ENCODE data around the gene KCNE4. TPM values are rescaled to one million over a fixed set of nuclear protein-coding genes. Genes with fewer than 3 reads are reported as not detected.

The KCNE4 gene
- total and polyA plus RNA-seq, 9 of the 15 experiments (the other 6 are each of a cell fraction or from before 2014, with no cell fraction given), result not detected

DNA sequence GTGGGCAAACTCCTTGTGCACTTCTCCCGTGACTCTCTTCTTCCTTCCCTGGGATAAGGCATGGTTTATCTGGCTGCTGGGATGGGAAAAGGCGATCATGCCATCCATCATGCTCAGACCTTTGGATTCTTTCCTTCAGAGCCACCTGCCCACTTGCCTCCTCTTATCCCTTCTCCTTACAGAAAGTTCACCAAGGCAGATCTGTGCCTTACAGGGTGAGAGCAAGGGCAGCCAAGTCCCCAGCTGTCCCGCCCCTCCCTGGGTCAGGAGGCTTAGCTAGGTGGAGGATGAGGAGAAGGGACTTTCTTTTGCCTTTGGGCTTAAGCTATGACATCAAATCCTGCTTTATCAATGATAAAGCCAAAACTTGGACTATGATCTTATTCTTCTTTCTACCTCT is 47.6 kb downstream of the KCNE4 start (continued):
- TF ChIP-seq RBM17 (IDR thresholded peaks at IDR 0.05; ENCODE audit: borderline replicate concordance, low read depth, low read length), result no peak
- TF ChIP-seq PRPF4 (IDR thresholded peaks at IDR 0.05; ENCODE audit: insufficient read depth, low read depth, low read length, poor library complexity, severe bottlenecking), result no peak
- TF ChIP-seq PCBP2 (IDR thresholded peaks at IDR 0.05; ENCODE audit: low read depth, low read length, poor library complexity, severe bottlenecking), result no peak
- no peak for TF ChIP-seq POLR2B (IDR thresholded peaks at IDR 0.05; ENCODE audit: low read depth, partially characterized antibody)
- TF ChIP-seq, protein P1, sequence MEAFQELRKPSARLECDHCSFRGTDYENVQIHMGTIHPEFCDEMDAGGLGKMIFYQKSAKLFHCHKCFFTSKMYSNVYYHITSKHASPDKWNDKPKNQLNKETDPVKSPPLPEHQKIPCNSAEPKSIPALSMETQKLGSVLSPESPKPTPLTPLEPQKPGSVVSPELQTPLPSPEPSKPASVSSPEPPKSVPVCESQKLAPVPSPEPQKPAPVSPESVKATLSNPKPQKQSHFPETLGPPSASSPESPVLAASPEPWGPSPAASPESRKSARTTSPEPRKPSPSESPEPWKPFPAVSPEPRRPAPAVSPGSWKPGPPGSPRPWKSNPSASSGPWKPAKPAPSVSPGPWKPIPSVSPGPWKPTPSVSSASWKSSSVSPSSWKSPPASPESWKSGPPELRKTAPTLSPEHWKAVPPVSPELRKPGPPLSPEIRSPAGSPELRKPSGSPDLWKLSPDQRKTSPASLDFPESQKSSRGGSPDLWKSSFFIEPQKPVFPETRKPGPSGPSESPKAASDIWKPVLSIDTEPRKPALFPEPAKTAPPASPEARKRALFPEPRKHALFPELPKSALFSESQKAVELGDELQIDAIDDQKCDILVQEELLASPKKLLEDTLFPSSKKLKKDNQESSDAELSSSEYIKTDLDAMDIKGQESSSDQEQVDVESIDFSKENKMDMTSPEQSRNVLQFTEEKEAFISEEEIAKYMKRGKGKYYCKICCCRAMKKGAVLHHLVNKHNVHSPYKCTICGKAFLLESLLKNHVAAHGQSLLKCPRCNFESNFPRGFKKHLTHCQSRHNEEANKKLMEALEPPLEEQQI (IDR thresholded peaks at IDR 0.05), result no peak
- no peak for TF ChIP-seq KLF10 (CRISPR knock-in tag; IDR thresholded peaks at IDR 0.05)
- no peak for TF ChIP-seq BRD4 (IDR thresholded peaks at IDR 0.05)
- TF ChIP-seq, protein P2, sequence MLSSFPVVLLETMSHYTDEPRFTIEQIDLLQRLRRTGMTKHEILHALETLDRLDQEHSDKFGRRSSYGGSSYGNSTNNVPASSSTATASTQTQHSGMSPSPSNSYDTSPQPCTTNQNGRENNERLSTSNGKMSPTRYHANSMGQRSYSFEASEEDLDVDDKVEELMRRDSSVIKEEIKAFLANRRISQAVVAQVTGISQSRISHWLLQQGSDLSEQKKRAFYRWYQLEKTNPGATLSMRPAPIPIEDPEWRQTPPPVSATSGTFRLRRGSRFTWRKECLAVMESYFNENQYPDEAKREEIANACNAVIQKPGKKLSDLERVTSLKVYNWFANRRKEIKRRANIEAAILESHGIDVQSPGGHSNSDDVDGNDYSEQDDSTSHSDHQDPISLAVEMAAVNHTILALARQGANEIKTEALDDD (IDR thresholded peaks at IDR 0.05), result no peak
